RWPE2 (cell line): ENCODE data around the gene HLA-A.

Experiments used
- ATAC-seq: fragments of 200-7000 bp; cut with Tn5 transposase; 3 replicates; pipeline ENCODE4 v1.9.1; 2021; ENCODE audit warnings: low read depth
- DNase-seq: peaks from one replicate; pipeline ENCODE4 v3.0.0-alpha.2; 2020; ENCODE audit warnings: low spot score
- H3K27ac ChIP-seq: fragments of 450-650 bp; 2 replicates; pipeline ENCODE4 v1.5.1; 2017; ENCODE audit warnings: mild to moderate bottlenecking; ENCODE audit not compliant: poor library complexity, severe bottlenecking
- H3K27me3 ChIP-seq: fragments of 250-450 bp; sonication (Bioruptor Pico); 2 replicates; pipeline ENCODE4 v1.5.1; 2021; ENCODE audit warnings: mild to moderate bottlenecking, moderate library complexity; ENCODE audit not compliant: insufficient read depth, poor library complexity, severe bottlenecking
- H3K36me3 ChIP-seq: fragments of 250-450 bp; sonication (Bioruptor Pico); 2 replicates; pipeline ENCODE4 v1.5.1; 2020; ENCODE audit warnings: low read depth, mild to moderate bottlenecking, moderate library complexity
- H3K4me1 ChIP-seq: fragments of 250-450 bp; sonication (Bioruptor Pico); 2 replicates; pipeline ENCODE4 v1.5.1; 2021; ENCODE audit warnings: mild to moderate bottlenecking, moderate library complexity; ENCODE audit not compliant: insufficient read depth, poor library complexity, severe bottlenecking
- H3K4me3 ChIP-seq: fragments of 250-450 bp; sonication (Bioruptor Pico); 2 replicates; pipeline ENCODE4 v1.5.1; 2021; ENCODE audit warnings: mild to moderate bottlenecking, moderate library complexity; ENCODE audit not compliant: severe bottlenecking
- H3K9me3 ChIP-seq: fragments of 250-450 bp; sonication (Bioruptor Pico); 2 replicates; pipeline ENCODE4 v1.5.1; 2021; ENCODE audit warnings: mild to moderate bottlenecking, moderate library complexity; ENCODE audit not compliant: severe bottlenecking
- TF ChIP-seq, protein P1 (sequence below): fragments of 450-650 bp; IDR thresholded peaks from one replicate; pipeline ENCODE4 v1.5.1; 2017; ENCODE audit warnings: mild to moderate bottlenecking, moderate library complexity; ENCODE audit not compliant: poor library complexity, severe bottlenecking

Gene HLA-A

DNA sequence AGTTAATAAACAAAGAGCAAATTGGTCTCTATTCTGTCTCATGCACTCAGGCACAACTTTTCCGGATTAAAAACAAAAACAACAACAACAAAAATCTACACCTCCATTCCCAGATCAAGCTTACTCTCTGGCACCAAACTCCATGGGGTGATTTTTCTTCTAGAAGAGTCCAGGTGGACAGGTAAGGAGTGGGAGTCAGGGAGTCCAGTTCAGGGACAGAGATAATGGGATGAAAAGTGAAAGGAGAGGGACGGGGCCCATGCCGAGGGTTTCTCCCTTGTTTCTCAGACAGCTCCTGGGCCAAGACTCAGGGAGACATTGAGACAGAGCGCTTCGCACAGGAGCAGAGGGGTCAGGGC, 437 bp upstream of the HLA-A start:
- ATAC-seq (no peak; the same call in 2 of the 3 replicates), DNase-seq (no peak)
- Histone ChIP-seq H3K27me3 (no peaks in the 10 kb centered on the region), H3K4me3 (peak overlapping the region; percentile 56), H3K36me3 (peaks cover 31% of the 10 kb centered on the region), H3K9me3 (no peaks in the 10 kb centered on the region), H3K27ac (peak overlapping the region; percentile 45), H3K4me1 (peaks cover 5% of the 10 kb centered on the region)
- TF ChIP-seq, protein P1, sequence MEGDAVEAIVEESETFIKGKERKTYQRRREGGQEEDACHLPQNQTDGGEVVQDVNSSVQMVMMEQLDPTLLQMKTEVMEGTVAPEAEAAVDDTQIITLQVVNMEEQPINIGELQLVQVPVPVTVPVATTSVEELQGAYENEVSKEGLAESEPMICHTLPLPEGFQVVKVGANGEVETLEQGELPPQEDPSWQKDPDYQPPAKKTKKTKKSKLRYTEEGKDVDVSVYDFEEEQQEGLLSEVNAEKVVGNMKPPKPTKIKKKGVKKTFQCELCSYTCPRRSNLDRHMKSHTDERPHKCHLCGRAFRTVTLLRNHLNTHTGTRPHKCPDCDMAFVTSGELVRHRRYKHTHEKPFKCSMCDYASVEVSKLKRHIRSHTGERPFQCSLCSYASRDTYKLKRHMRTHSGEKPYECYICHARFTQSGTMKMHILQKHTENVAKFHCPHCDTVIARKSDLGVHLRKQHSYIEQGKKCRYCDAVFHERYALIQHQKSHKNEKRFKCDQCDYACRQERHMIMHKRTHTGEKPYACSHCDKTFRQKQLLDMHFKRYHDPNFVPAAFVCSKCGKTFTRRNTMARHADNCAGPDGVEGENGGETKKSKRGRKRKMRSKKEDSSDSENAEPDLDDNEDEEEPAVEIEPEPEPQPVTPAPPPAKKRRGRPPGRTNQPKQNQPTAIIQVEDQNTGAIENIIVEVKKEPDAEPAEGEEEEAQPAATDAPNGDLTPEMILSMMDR = no peak

DNA sequence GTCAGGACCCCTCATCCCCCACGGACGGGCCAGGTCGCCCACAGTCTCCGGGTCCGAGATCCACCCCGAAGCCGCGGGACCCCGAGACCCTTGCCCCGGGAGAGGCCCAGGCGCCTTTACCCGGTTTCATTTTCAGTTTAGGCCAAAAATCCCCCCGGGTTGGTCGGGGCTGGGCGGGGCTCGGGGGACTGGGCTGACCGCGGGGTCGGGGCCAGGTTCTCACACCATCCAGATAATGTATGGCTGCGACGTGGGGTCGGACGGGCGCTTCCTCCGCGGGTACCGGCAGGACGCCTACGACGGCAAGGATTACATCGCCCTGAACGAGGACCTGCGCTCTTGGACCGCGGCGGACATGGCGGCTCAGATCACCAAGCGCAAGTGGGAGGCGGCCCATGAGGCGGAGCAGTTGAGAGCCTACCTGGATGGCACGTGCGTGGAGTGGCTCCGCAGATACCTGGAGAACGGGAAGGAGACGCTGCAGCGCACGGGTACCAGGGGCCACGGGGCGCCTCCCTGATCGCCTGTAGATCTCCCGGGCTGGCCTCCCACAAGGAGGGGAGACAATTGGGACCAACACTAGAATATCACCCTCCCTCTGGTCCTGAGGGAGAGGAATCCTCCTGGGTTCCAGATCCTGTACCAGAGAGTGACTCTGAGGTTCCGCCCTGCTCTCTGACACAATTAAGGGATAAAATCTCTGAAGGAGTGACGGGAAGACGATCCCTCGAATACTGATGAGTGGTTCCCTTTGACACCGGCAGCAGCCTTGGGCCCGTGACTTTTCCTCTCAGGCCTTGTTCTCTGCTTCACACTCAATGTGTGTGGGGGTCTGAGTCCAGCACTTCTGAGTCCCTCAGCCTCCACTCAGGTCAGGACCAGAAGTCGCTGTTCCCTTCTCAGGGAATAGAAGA, 978 bp downstream of the HLA-A start:
- Histone ChIP-seq H3K27me3 (no peaks in the 10 kb centered on the region), H3K4me1 (peaks cover 5% of the 10 kb centered on the region), H3K27ac (peak overlapping the region; percentile 45), H3K9me3 (no peaks in the 10 kb centered on the region), H3K36me3 (peaks cover 31% of the 10 kb centered on the region), H3K4me3 (peak overlapping the region; percentile 56)
- no peak for DNase-seq
- TF ChIP-seq, protein P1 = no peak
- peak; percentile 12; the same call in 2 of the 3 replicates for ATAC-seq

- no peak for ATAC-seq
- Histone ChIP-seq H3K27me3 (no peaks in the 10 kb centered on the region), H3K27ac (no peak overlapping the region), H3K36me3 (peaks cover 31% of the 10 kb centered on the region), H3K4me1 (peaks cover 5% of the 10 kb centered on the region), H3K9me3 (no peaks in the 10 kb centered on the region), H3K4me3 (no peak overlapping the region)
- TF ChIP-seq, protein P1 = no peak
- DNase-seq = no peak
Observed at GRCh38 chr6:29945281-29945820, 3.0 kb downstream of the HLA-A start.

- H3K27ac ChIP-seq = no peak overlapping the region
- ATAC-seq (no peak), DNase-seq (no peak)
- H3K4me3 ChIP-seq = no peak overlapping the region
- H3K27me3 ChIP-seq = no peaks in the 10 kb centered on the region
- no peaks in the 10 kb centered on the region for H3K9me3 ChIP-seq
- H3K36me3 ChIP-seq = peaks cover 31% of the 10 kb centered on the region
- H3K4me1 ChIP-seq = peaks cover 3% of the 10 kb centered on the region
- TF ChIP-seq, protein P1 = no peak
Observed at GRCh38 chr6:29946223-29947076, 4.1 kb downstream of the HLA-A start.
